GM18526 (cell line): ENCODE data around the gene TSACC.

Source experiments
- POLR2A ChIP-seq: IDR thresholded peaks from 3 replicates; pipeline ENCODE4 v1.6.1; 2011; ENCODE audit not compliant: insufficient read length; ENCODE audit errors: extremely low read depth

Gene TSACC

DNA sequence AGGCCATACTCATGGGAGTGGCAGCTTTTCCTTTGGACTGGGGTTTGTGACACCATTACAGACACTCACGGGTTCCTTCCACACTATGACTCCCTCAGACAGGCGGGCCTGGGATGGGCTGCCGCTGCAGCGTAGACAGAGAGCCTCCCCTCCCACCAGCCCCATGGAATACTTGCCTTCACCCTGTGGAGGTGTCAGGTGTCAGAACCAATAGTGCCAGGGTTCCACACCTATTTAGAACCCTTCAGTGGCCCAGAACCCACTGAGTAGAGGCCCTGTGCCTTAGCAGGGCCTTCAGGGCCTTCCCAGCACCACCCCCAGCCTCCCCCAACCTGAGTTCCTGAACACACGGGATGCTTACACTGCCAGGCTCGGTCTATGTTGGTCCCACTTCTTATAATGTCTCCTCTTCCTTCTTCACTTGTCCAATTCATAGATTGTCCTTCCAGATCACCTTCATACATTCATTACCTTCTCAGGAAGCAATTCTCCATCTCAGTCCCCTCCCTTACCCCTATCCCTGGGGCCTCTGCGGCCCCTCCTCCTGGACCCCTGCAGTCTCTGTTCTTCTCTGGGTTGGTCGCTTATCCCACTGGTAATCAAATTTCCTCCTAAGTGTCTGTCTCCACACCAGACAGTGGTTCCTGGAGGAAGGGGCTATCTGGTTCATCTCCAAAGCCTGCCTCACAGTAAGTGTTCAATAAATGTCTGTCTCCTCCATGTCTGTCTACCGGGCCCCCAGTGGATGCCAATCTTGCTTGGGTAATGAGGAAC is 29.2 kb downstream of the TSACC start:
- no peak for TF ChIP-seq POLR2A

DNA sequence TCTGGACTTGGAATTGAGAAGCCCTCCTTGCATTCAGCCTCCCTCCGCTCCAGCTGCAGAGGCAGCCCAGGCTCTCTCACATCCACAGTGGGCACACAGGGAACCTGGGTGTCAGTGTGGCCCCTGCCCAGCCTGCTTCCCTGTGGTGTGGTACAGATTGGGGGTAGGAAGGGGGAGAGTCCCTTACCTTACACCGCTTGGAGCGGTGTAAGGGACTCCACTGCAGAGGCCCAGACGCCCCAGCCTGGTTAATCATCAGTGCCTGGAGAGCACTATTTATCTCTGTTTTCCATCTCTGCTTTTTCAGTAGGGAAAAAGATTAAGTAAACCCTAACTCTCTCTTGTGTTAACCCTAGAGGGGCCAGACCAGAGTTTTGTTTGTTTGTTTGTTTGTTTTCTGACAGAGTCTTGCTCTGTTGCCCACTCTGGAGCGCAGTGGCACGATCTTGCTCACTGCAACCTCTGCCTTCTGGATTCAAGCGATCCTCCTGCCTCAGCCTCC is 29.9 kb downstream of the TSACC start:
- TF ChIP-seq POLR2A, result no peak

DNA sequence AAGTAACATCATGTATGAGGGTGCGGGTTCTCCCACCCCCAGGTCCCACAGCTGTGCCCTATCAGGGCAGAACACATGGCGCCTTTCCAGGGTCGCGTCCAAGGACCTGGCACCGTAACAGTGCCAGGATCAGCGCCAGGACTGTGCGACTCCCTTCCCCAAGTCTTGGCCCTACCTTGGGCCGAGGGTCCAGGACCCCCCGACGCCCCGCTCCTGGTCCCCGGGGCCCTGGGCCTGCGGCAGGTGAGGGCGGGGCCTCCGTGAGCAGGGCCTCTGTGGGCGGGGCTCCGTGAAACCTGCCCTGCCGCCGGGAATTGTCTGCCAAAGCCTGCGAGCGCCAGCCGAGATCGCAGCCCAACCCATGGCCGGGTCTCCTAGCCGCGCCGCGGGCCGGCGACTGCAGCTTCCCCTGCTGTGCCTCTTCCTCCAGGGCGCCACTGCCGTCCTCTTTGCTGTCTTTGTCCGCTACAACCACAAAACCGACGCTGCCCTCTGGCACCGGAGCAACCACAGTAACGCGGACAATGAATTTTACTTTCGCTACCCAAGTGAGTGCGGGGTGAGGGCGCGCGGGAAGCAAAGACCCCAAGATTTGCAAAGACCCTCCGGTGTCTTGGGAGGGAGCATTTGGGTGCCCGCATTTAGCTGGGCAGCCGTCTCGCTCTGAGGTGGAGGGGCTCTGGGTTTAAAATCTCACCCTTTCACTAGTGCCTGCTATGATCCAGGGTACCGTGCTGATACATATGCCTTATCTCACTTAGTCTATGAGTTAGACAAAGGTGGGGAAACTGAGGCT is 30.8 kb downstream of the TSACC start, which contains the start of gene RHBG:
Gene RHBG, plus strand, starts transcription at position 323 of the 796 bp plus-strand sequence. Its CDS starts 39 bp downstream, at position 362.
- TF ChIP-seq POLR2A, result no peak

DNA sequence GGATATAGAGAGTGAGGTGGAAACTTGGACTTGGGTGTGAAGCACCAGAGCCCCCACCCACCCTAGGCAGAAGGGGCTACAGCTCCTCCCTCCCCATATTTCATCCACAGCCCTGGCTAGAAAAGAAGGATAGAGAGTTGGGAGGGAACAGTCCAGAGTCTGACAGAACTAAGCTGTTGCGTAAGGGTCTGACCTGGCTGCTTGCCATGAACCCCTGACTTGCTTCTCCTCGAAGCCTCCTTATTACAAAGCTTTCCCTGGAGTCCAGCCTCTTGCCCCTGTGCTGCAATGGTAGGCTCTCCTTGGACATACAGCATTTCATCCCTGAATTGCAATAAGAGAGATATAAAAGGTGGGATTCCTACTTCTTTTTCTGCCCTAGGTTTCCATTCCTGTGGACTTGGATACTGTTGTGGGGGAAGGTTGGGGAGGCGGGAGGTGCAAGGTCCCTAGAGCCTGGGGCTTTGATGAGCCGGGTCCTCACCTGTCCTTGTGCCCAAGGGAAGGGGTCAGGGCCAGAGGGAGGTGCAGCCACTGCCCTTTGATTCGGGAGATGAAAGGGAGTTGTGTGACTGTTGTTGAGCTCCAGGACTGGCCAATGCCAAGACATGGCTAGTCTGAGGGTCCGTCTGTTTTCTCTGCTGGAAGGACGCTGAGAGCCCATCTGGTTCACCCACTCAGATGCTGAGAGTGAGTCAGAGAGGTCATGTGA is 33.4 kb downstream of the TSACC start:
- no peak for TF ChIP-seq POLR2A

DNA sequence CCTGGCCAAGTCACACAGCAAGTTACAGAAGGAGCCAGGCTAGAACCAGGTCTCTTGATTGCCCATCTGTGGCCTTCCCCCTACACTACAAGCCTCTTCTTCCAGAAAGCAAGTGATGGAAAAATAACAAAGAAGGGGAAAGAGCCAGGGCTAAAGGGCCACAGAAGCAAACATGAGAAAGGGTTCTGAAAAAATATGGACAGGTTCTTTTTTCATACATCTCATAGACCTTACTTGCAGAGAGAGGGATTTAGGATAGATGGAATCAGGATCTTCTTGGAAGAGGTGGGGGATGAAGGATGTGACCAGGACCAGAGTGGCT is 33.9 kb downstream of the TSACC start:
- TF ChIP-seq POLR2A, result no peak

- TF ChIP-seq POLR2A, result no peak
These were observed 34.5 kb downstream of the TSACC start for GRCh38 chr1:156372876-156373275.

DNA sequence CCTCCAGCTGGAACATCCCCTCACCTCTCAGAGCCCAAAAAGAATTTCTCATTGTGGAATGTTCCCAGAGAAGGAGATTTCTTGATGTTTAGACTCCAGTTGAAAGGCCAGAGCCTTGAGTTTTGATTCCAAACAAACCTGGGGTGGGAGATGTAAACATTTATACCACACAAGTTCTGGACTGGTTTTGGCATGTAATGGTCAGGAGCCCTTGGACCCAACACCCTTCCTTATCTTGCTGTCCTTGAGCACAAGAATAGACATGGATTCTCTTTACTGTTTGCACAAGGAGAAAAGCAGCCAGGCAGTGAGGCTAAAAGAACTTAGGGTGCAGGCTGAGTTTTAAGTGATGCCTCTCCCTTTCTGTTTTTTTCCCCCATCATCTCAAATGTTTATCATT is 35.2 kb downstream of the TSACC start:
- no peak for TF ChIP-seq POLR2A

- TF ChIP-seq POLR2A, result no peak
These were observed 37.8 kb downstream of the TSACC start for GRCh38 chr1:156376146-156376545.

- TF ChIP-seq POLR2A, result no peak
These were observed 38.9 kb downstream of the TSACC start for GRCh38 chr1:156376958-156377919.

GRCh38 chr1:156378557-156378956 is 40.2 kb downstream of the TSACC start:
- no peak for TF ChIP-seq POLR2A

- no peak for TF ChIP-seq POLR2A
These were observed 41.3 kb downstream of the TSACC start for GRCh38 chr1:156379420-156380165.

- TF ChIP-seq POLR2A, result no peak
These were observed 44.2 kb downstream of the TSACC start for GRCh38 chr1:156382561-156382960.

GRCh38 chr1:156383023-156383422 is 44.7 kb downstream of the TSACC start:
- no peak for TF ChIP-seq POLR2A

DNA sequence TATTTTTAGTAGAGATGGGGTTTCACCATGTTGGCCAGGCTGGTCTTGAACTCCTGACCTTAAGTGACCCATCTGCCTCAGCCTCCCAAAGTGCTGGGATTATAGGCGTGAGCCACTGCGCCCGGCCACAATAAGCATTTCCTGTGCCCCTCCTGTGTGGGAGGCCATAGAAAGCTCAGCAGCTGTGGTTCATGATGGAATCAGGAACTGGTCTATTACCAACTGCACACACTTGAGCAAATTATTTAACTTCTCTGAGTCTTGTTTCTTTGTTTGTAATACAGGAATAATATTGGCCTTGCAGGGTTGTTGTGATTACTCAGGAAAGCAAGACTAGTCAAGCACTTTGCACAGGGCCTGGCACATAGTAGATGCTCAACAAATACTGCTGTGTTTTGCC is 45.7 kb downstream of the TSACC start:
- no peak for TF ChIP-seq POLR2A

DNA sequence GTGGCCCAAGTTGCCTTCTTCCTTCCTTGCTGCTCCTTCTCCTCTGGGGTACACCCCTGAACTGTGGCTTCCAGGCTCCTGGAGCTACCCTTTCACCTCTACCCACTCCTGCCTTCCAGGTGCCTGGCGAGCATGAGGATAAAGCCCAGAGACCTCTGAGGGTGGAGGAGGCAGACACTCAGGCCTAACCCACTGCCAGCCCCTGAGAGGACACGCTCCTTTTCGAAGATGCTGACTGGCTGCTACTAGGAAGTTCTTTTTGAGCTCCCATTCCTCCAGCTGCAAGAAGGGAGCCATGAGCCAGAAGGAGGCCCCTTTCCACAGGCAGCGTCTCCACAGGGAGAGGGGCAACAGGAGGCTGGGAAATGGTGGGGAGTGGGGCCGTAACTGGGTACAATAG is 46.3 kb downstream of the TSACC start:
- no peak for TF ChIP-seq POLR2A
